PC-9 (cell line): Measurements from ENCODE around the gene GNG7.

Experiments used
- CTCF ChIP-seq: fragments of 200-600 bp; sonication (generic); conservative IDR thresholded peaks from 2 replicates; pipeline ENCODE4 v1.6.1; 2017; ENCODE audit warnings: mixed run types, antibody characterized with exemption, mild to moderate bottlenecking, moderate library complexity
- EZH2 ChIP-seq: fragments of 200-600 bp; sonication (generic); IDR thresholded peaks from 2 replicates; pipeline ENCODE4 v1.8.0; 2017; ENCODE audit warnings: antibody characterized with exemption, low read depth

- no peak for TF ChIP-seq CTCF
- no peak for TF ChIP-seq EZH2
These were observed 213.4 kb downstream of the GNG7 start for GRCh38 chr19:2488942-2489731.
